Islet of Langerhans (tissue), 1 donor: Measurements from ENCODE around the gene TMEM80.

Experiments
- FAIRE-seq: peaks from one replicate; lab custom pipeline; 2011; peaks lifted over from hg19 to GRCh38; lab: Jason Lieb, UNC

Gene TMEM80

DNA sequence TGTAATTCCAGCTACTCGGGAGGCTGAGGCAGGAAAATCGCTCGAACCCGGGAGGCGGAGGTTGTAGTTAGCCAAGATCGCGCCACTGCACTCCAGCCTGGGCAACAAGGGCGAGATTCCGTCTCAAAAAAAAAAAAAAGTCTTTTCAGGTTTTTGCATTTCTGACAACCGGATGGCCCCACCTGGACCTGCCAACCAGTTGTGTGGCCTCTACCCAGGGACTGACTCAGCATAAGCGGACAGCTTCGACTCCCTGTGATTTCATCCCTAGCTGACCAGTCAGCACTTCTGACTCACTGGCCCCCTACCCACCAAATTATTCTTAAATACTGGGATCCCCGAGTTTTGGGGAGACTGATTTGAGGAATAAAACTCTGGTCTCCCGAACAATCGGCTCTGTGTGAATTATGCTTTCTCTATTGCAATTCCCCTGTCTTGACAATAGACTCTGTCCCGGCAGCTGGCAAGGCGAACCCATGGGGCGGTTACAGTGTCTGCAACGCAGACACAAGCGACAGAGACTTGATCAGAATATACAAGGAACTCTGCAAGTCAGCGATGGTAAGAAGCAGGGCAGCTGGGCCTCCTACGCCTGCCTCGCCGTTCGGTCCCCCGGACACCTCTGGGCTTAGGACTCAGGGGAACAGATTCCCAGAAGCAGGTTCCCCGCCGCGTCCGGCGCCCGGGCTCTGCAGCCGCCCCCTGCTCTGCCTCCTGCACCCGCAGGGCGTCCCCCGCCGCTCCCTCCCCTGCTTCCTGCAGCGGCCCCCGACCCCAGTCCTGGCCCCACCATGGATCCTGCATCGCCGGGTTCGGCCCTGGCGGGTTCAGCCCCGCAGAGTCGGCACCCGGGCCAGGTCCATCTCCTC lies 50.9 kb downstream of the TMEM80 start:
- FAIRE-seq, result no peak

DNA sequence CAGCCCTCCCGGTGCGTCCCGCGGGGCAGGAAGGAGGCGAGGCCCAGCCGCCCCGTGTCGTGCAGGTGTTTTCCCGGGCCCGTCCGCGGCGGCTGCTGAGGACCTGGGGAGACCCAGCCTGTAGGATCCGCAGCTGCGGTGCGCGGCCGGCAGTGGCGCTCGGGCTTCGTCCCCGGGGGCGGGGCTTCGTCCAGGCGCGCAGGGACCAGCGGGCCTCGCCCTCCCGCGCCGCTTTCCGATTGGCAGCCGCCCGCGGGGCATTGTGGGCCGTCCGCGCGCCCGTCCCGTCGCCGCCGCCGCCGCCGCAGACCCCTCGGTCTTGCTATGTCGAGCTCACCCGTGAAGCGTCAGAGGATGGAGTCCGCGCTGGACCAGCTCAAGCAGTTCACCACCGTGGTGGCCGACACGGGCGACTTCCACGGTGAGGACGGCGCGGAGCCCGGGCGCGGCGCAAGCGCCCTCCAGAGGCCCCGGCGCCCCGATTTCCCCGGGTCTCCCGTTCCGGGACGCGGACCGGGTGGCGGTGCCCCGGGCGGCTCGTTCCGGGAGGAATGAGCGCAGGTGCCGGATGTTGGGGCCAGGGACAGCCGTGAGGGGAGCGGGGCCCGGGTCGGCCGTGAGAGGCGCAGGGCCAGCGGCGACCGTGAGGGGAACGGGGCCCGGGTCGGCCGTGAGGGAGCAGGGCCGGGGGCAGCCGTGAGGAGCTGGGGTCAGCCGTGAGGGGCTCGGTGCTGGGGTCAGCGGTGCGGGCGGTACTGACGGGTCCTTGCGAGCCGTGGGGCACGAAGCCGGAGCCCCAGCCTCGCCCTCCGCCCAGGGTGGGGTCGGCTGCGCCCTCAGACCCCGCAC lies 51.8 kb downstream of the TMEM80 start, which contains the start of gene TALDO1:
TSS of gene TALDO1 (plus strand) at position 307 of the 849 bp plus-strand sequence. CDS start at position 325, 18 bp downstream.
- no peak for FAIRE-seq

DNA sequence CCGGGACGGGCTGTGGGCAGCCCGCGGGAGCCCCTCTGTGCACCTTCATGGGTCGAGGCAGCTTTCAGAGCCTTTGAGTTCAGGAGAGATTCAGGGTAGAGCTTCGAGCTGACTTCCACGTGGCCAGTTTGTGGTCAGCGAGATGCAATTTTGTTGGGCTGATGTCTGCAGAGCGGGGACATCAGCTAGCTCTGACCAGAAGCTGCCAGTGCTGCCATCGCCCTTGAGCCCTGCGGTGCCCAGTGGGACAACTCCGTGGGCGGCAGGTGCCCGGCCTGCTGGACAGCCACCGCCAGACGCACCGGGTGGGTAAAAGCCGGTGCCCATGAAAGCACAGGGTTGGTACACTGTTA lies 52.4 kb downstream of the TMEM80 start:
- FAIRE-seq, result no peak

GRCh38 chr11:749731-750130 lies 54.1 kb downstream of the TMEM80 start:
- FAIRE-seq, result no peak
